Measurements from ENCODE around the gene MRPL10. TPM values are rescaled to one million over a fixed set of nuclear protein-coding genes. Genes with fewer than 3 reads are reported as not detected.

MRPL10 gene
- total and polyA plus RNA-seq, 2 of the 8 experiments (the other 6 are each of a cell fraction or from before 2014, with no cell fraction given) = 85.3 to 214 TPM

- Histone ChIP-seq H3K4ac (replicated peaks; ENCODE audit: insufficient read length, low read depth, low read length) (no peak overlapping the region), H4K20me1 (replicated peaks in 1 of 2; ENCODE audit: control insufficient read depth in 1 of 2, insufficient read depth in 2 of 2, low read length in 2 of 2) (peaks cover 3 to 5% of the 10 kb centered on the region in 2 experiments), H3K4me2 (ENCODE audit: insufficient read depth in 1 of 2, low read depth in 2 of 2, low read length in 2 of 2) (peak overlapping the region; percentile 73 to 82), H3K36me3 (ENCODE audit: control insufficient read depth in 2 of 4, insufficient read depth in 4 of 4, low read length in 3 of 4) (no peaks in the 10 kb centered on the region), H3K27ac (ENCODE audit: low read depth, low read length) (no peak overlapping the region), H2BK15ac (ENCODE audit: low read length) (peak overlapping the region; percentile 61; the same call in 1 of the 2 replicates), H3K56ac (replicated peaks; ENCODE audit: insufficient read length, low read depth, low read length) (no peak overlapping the region), H3K23ac (ENCODE audit: insufficient read length) (no peak overlapping the region), H3K79me1 (ENCODE audit: low read depth, low read length) (no peaks in the 10 kb centered on the region), H4K5ac (ENCODE audit: insufficient read length, low read depth, low read length) (no peak overlapping the region), H3K18ac (ENCODE audit: extremely low read depth, low read length) (no peak overlapping the region), H2BK20ac (ENCODE audit: low read length) (no peak overlapping the region; the same call in 1 of the 2 replicates), H3K9me3 (ENCODE audit: insufficient read depth in 2 of 2, low read depth in 1 of 2, low read length in 1 of 2) (no peaks in the 10 kb centered on the region), H3K27me3 (replicated peaks in 1 of 4; ENCODE audit: control insufficient read depth in 3 of 4, extremely low read depth in 1 of 4, insufficient read depth in 3 of 4, low read length in 3 of 4) (peaks cover 49 to 78% (median 69%) of the 10 kb centered on the region in 4 experiments), H2AFZ (ENCODE audit: low read length) (no peak overlapping the region), H3K4me3 (ENCODE audit: extremely low read depth in 1 of 4, insufficient read depth in 2 of 4, low read depth in 3 of 4, low read length in 4 of 4) (peak overlapping the region; percentile 27 to 58 (median 32); a peak in 7 of 8 replicates), H3K23me2 (ENCODE audit: low read depth, low read length) (peaks cover 23% of the 10 kb centered on the region), H4K91ac (replicated peaks; ENCODE audit: insufficient read length, low read length) (no peak overlapping the region), H2BK5ac (ENCODE audit: low read depth, low read length) (0 out of 2 replicates have a peak overlapping the region, but pooled peaks have one; percentile 26), H3K9ac (replicated peaks in 1 of 4; ENCODE audit: extremely low read depth in 1 of 4, low read depth in 3 of 4, low read length in 3 of 4) (no peak overlapping the region), H3K4me1 (replicated peaks in 1 of 4; ENCODE audit: control insufficient read depth in 3 of 4, insufficient read depth in 4 of 4, low read length in 3 of 4) (peaks cover 2 to 40% (median 19%) of the 10 kb centered on the region in 4 experiments), H3K79me2 (ENCODE audit: control insufficient read depth in 1 of 2, insufficient read depth in 2 of 2, low read length in 2 of 2) (no peaks in the 10 kb centered on the region), H4K8ac (ENCODE audit: extremely low read depth, insufficient read depth, low read length) (peak overlapping the region; percentile 51; the same call in 1 of the 2 replicates), H2BK12ac (ENCODE audit: low read depth, low read length) (peak overlapping the region; percentile 60; the same call in 1 of the 2 replicates), H3K14ac (ENCODE audit: insufficient read length) (no peak overlapping the region), H2AK5ac (ENCODE audit: low read depth, low read length) (no peak overlapping the region), H2BK120ac (replicated peaks; ENCODE audit: low read depth, low read length) (no peak overlapping the region)
- DNase-seq (ENCODE audit: low read depth in 1 of 2, low spot score in 2 of 2) (peak in 1 of 2 experiments; percentile 91), FAIRE-seq (no peak)
- CTCF ChIA-PET (ENCODE audit: partially characterized antibody) = interaction anchor here (0.7 to 33.0 kb wide), 33 partner anchors 4 to 748 kb away, joined by 3 to 1206 read pairs (median 4); partner anchors contain the start of genes CDK5RAP3, LRRC46, MRPL10 and OSBPL7
- POLR2A ChIA-PET (ENCODE audit: partially characterized antibody) = interaction anchor here (0.7 to 12.4 kb wide), 17 partner anchors 9 to 208 kb away, joined by 3 to 134 read pairs (median 4); partner anchors contain the start of genes LRRC46, MRPL10 and SP2
- WGBS, 2 experiments (ENCODE audit: extremely low coverage in 1 of 2, insufficient coverage in 1 of 2, insufficient read length in 1 of 2, insufficient replicate concordance in 2 of 2, low coverage in 1 of 2, low lambda C conversion rate in 2 of 2, missing lambda C conversion rate in 1 of 2) = 5% methylated on average over 50 of the region's 71 CpGs; no CpG with 5 or more reads in 1 of the 2 experiments
- TF ChIP-seq EP300 (IDR thresholded peaks at IDR 0.05; ENCODE audit: borderline replicate concordance in 1 of 2, low read depth in 2 of 2, low read length in 2 of 2) (no peak), HDAC2 (IDR thresholded peaks at IDR 0.05; ENCODE audit: borderline replicate concordance in 1 of 2, low read depth in 2 of 2, low read length in 2 of 2) (no peak), SIRT6 (IDR thresholded peaks at IDR 0.05; ENCODE audit: low read length) (no peak), EZH2 (IDR thresholded peaks at IDR 0.05; ENCODE audit: low read depth, low read length, severe bottlenecking) (no peak), CBX5 (IDR thresholded peaks at IDR 0.05; ENCODE audit: low read depth, low read length) (no peak), SP2 (IDR thresholded peaks at IDR 0.05; ENCODE audit: low read length) (no peak), SIN3A (conservative IDR thresholded peaks at IDR 0.05 in 1 of 2, IDR thresholded peaks at IDR 0.05 in 1 of 2; ENCODE audit: low read depth in 1 of 2, low read length in 2 of 2) (no peak), POLR2A (IDR thresholded peaks at IDR 0.05; ENCODE audit: control extremely low read depth in 1 of 2, low read depth in 2 of 2, low read length in 2 of 2) (no peak), MAX (IDR thresholded peaks at IDR 0.05) (peak; percentile 95), CHD1 (IDR thresholded peaks at IDR 0.05; ENCODE audit: low read depth, low read length) (no peak)
Observed at GRCh38 chr17:47847341-47848197, 16.2 kb upstream of the MRPL10 start.

All from H1 (cell line).